ENCODE results near the gene TMEM131L.

GRCh38 chr4:153448003-153448731, 18.0 kb upstream of the TMEM131L start:
- TF ChIP-seq CTCF (IDR thresholded peaks at IDR 0.05; ENCODE audit: low read length) (no peak), EZH2 (IDR thresholded peaks at IDR 0.05; ENCODE audit: borderline replicate concordance, low read length) (no peak)

All from OCI-LY1 (cell line).